ENCODE measurements around the gene FANCL.
"Not testable (repeated sequence)": the region's sequence is repeated elsewhere in the genome, so short reads cannot be mapped to it uniquely, and the experiment has no call there.

GRCh38 chr2:58187022-58187421, 54.1 kb downstream of the FANCL start:
- not testable (repeated sequence) for TF ChIP-seq POLR2A (IDR thresholded peaks at IDR 0.05; ENCODE audit: low read depth, low read length); POLR2AphosphoS5 (IDR thresholded peaks at IDR 0.05; ENCODE audit: low read depth, low read length); PAX5 (IDR thresholded peaks at IDR 0.05; ENCODE audit: insufficient read depth, low read length, severe bottlenecking); TAF1 (IDR thresholded peaks at IDR 0.05; ENCODE audit: low read depth, low read length); SPI1 (IDR thresholded peaks at IDR 0.05; ENCODE audit: low read depth, low read length); POU2F2 (IDR thresholded peaks at IDR 0.05; ENCODE audit: low read depth, low read length)

Measured in GM12891 (cell line).